Gastrocnemius medialis (tissue), 4 donors: ENCODE data around the gene PPARGC1A.

ENCODE experiments used
- POLR2A ChIP-seq, 2 donors: fragments of 450-650 bp; IDR thresholded peaks; one replicate each; pipeline ENCODE4 v1.6.1; 2017; ENCODE audit warnings: antibody characterized with exemption in 2 of 2, mild to moderate bottlenecking in 2 of 2, moderate library complexity in 2 of 2
- TF ChIP-seq, protein P1 (sequence below), 5 experiments: fragments of 450-650 bp in 3 of 5; fragments of 200-600 bp in 2 of 5; sonication (generic) in 2 of 5; IDR thresholded peaks in 4 of 5; conservative IDR thresholded peaks in 1 of 5; 1 replicate in 4 of 5; 2 replicates in 1 of 5; pipeline ENCODE4 v1.5.1; 2016 to 2019; ENCODE audit warnings: antibody characterized with exemption in 5 of 5, mild to moderate bottlenecking in 3 of 5, moderate library complexity in 3 of 5

DNA sequence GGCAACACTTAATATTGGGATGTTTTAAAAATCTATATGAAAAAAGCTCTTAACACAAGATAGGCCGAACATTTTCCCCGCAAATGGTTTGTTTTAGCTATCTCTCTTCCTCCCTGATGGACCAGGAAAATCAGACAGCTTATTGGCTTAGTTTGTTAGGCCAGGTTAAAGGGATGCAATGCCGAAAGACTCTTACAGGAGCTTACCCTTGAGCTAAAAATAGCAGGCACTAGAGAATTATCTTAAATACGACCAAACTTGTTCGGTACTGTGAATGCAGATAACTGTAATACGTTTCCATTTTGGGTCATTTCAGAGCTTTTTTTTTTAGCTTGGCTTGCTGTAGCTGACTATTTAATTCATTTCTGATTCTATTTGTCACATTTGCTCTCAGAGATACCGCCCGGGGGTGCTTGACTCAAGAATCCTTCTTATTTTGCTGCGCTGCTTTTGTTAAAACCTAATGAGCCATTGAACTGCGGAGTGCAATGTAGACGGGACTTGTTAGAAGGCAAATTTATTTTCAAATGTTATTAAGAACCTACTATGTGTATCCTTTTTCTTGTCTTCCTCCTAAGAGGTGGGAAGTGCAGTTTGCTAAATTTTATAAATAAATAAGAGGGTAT is 23.3 kb downstream of the PPARGC1A start:
- TF ChIP-seq, protein P1, sequence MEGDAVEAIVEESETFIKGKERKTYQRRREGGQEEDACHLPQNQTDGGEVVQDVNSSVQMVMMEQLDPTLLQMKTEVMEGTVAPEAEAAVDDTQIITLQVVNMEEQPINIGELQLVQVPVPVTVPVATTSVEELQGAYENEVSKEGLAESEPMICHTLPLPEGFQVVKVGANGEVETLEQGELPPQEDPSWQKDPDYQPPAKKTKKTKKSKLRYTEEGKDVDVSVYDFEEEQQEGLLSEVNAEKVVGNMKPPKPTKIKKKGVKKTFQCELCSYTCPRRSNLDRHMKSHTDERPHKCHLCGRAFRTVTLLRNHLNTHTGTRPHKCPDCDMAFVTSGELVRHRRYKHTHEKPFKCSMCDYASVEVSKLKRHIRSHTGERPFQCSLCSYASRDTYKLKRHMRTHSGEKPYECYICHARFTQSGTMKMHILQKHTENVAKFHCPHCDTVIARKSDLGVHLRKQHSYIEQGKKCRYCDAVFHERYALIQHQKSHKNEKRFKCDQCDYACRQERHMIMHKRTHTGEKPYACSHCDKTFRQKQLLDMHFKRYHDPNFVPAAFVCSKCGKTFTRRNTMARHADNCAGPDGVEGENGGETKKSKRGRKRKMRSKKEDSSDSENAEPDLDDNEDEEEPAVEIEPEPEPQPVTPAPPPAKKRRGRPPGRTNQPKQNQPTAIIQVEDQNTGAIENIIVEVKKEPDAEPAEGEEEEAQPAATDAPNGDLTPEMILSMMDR (IDR thresholded peaks at IDR 0.05 in 4 of 5, conservative IDR thresholded peaks at IDR 0.05 in 1 of 5) = no peak
- TF ChIP-seq POLR2A (IDR thresholded peaks at IDR 0.05) = no peak
